ENCODE results near the gene MYL6.
A peak's percentile ranks its signal among the peaks of the same experiment; 100 is the strongest.
"Not testable (repeated sequence)": the region's sequence is repeated elsewhere in the genome, so short reads cannot be mapped to it uniquely, and the experiment has no call there.

Gene MYL6

DNA sequence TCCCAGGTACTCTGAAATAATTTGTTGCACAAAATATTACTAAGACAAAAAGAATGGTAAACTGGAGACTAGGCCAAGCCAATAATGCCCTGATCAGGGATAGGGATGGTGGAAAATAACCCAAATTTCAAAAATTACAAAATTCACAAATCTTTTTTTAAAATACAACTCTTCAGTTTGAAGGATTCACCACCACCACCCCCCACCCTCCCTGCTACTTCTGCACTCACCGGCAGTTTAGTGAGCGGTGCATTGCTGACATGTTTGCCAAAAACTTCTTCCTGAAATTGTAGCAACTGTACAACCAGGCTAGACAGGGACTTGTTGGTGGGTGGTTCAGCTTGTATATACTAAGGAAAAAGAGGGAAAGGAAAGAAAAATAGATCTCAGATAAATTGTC is 28.8 kb downstream of the MYL6 start:
- Histone ChIP-seq H3K36me3 (ENCODE audit: insufficient read depth, low read length) (peaks cover 13% of the 10 kb centered on the region), H3K9me3 (ENCODE audit: control insufficient read depth, insufficient read depth, low read length) (no peaks in the 10 kb centered on the region), H3K4me1 (ENCODE audit: insufficient read depth, low read length) (peaks cover 4% of the 10 kb centered on the region; the same call in 1 of the 2 replicates), H3K9ac (ENCODE audit: low read depth, low read length) (no peak overlapping the region)

DNA sequence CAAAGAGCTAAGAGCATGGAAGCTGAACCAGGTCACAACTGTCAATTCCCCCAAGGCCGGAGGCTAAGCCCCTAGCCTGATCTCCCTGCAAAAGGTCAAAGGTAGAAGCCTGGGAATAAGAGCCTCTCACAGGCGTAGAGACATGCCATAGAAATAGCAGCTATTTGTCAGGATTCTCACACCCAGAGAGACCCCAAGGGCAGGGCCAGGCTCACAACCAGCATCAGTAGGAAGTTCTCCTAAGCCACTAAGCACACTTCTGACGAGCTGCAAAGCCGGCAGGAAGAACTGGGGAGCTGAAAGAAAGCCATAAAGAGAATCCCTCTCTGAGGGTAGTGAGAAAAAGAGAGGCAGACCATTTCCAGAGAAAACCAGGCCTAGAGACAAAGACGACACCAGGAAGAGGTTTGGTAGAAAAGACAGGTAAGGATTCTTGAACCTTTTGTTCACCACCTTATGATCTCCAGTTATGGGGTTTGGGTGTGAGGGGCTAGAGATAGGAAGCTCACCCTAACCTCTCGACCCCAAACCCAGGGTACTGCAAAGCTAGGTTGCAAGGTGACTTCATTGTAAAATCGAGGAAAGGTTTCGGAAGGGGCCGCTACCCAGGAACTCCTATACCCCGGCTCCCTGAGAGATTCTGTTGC is 30.1 kb downstream of the MYL6 start:
- Histone ChIP-seq H3K9me3 (ENCODE audit: control insufficient read depth, insufficient read depth, low read length) (no peaks in the 10 kb centered on the region), H3K9ac (ENCODE audit: low read depth, low read length) (peak overlapping the region; percentile 83), H3K4me1 (ENCODE audit: insufficient read depth, low read length) (peaks cover 4% of the 10 kb centered on the region; the same call in 1 of the 2 replicates), H3K36me3 (ENCODE audit: insufficient read depth, low read length) (peaks cover 12% of the 10 kb centered on the region)

DNA sequence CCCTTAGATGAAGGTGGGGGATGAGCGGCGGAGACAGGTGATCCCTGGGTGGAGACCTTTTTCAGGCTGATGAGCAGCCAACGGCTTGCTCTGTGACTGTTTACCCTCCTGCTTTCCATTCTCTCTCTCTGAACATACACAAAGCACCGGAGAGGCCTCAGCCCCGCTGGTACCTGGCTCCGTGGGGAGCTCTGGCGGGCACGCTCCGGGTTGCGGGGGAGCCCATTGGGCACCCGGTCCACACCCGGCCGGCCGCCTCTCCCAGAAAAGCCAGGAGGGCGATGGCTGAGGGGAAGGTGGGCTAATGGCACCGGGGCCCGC is 30.6 kb downstream of the MYL6 start:
- H3K4me1 ChIP-seq (ENCODE audit: insufficient read depth, low read length) = peaks cover 4% of the 10 kb centered on the region; the same call in 1 of the 2 replicates
- H3K36me3 ChIP-seq (ENCODE audit: insufficient read depth, low read length) = peaks cover 9% of the 10 kb centered on the region
- H3K9me3 ChIP-seq (ENCODE audit: control insufficient read depth, insufficient read depth, low read length) = no peaks in the 10 kb centered on the region
- peak overlapping the region; percentile 83 for H3K9ac ChIP-seq (ENCODE audit: low read depth, low read length)

DNA sequence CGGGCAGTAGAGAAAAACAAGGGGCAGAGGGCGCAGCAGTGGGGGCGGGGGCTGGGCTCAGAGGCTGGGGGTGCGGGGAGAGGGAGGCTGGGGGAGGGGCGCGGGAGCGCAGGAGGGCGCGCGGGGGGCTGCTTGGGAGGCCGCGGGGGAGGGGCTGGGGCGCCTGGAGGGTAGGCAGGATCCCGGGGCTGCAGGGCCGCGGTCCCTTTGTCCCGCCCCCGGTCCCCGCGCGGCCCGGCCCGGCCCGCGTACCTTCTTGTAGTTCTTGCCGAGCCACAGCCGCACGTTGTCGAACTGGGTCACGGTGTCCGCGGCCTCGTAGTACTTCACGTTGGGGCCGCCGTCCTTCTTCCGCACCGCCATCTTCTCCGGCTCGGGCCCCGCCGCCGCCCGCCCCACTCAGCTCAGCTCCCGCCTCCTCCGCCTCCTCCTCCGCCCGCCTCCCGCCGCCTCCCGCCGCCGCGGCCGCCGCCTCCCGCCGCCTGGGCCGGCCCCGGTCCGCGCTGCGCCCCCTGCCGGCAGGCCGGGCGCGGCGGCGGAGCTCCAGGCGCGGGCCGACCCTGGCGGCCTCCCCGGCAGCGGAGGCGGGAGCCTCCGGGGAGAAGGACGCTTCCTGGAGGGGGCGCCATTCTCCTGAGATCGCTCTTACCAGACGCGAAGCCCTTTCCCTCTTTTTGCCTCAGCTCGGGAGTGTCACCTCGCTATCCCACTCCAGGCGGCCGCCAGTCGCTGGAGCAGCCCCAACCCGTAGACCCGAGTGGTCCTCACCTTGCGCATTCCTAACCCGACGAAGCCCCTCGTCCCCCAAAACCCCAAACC is 31.1 kb downstream of the MYL6 start, which contains the start of gene SMARCC2:
Gene SMARCC2, minus strand, starts transcription at position 385 of the 819 bp plus-strand sequence. Its CDS starts 22 bp downstream, at position 363.
- Histone ChIP-seq H3K36me3 (ENCODE audit: insufficient read depth, low read length) (peaks cover 5% of the 10 kb centered on the region), H3K9me3 (ENCODE audit: control insufficient read depth, insufficient read depth, low read length) (no peaks in the 10 kb centered on the region), H3K9ac (ENCODE audit: low read depth, low read length) (peak within 1 kb of the TSS; percentile 89), H3K4me1 (ENCODE audit: insufficient read depth, low read length) (peaks cover 4% of the 10 kb centered on the region; the same call in 1 of the 2 replicates)

DNA sequence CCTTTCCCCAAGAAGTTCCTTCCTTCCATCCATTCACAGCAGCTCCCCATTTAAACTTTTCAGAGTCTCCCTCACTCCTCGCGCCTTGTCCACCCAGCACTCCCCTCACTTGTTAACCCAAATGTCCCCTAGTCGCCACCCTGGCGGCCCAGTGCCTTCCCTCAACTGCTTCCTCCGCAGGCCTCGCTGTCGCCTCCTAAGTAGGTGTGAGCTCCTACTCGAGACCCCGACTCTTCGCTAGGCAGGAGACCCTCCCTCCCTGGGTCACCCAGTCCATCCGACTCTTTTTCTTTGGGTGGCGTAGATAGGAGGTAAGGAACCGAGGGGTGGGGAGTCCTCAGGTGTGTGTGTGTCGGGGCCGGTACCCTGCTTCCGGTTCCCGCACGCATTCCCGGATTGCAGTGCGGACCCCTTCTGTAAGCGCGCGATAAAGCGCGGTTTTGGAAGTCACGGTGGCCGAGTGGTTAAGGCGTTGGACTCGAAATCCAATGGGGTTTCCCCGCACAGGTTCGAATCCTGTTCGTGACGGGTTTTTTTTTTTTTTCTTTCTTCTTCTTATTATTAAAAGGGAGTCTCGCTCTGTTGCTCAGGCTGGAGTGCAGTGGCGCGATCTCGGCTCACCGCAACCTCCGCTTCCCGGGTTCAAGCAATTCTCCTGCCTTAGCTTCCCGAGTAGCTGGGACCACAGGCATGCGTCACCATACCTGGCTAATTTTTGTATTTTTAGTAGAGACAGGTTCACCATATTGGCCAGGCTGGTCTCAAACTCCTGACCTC is 31.9 kb downstream of the MYL6 start:
- H3K9ac ChIP-seq (ENCODE audit: low read depth, low read length) = peak overlapping the region; percentile 89
- H3K9me3 ChIP-seq (ENCODE audit: control insufficient read depth, insufficient read depth, low read length) = no peaks in the 10 kb centered on the region
- peaks cover 4% of the 10 kb centered on the region; the same call in 1 of the 2 replicates for H3K4me1 ChIP-seq (ENCODE audit: insufficient read depth, low read length)
- H3K36me3 ChIP-seq (ENCODE audit: insufficient read depth, low read length) = peaks cover 5% of the 10 kb centered on the region; the same call in 1 of the 2 replicates

DNA sequence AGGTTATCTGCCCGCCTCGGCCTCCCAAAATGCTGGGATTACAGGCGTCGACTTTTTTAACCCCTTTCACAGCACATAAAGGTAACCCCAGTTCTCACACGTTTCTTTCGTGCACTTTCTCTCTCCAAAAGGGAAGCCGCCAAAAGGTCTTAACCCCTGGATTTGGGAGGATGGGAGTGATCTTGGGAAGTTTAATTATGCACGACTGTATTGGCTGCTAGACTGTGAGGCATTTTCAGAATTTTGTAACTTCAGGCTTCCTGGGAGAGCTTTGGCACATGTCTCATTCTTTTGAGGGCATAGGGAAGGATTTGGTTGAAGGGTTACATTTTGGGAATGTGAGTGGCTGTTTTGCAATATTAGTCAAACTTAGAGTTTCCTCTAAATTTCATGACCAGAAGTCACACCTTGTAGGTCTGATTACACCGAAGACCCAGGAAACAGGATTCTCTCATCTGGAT is 32.6 kb downstream of the MYL6 start:
- Histone ChIP-seq H3K9ac (ENCODE audit: low read depth, low read length) (peak overlapping the region; percentile 89), H3K9me3 (ENCODE audit: control insufficient read depth, insufficient read depth, low read length) (no peaks in the 10 kb centered on the region), H3K36me3 (ENCODE audit: insufficient read depth, low read length) (peaks cover 4% of the 10 kb centered on the region; the same call in 1 of the 2 replicates)

DNA sequence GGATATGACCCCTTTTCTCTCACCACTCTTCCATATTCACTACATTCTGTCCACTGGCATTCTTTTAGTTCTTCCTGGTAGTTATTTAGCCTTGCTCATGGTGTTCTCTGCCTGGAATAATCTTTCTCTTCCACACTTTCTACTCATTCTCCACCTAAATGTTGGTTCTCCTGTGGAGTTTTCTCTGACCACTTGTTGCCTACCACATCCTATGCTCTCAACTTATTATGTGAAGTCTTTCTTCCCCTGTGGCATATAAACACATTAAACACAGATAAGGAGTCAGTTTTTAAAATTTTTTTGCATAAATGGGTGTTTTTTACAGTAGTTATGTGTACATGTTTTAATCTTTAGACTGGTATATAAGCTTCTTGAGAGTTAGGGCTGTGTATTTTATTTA is 34.4 kb downstream of the MYL6 start:
- no peak overlapping the region for H3K9ac ChIP-seq (ENCODE audit: low read depth, low read length)
- H3K4me1 ChIP-seq (ENCODE audit: insufficient read depth, low read length) = peaks cover 4% of the 10 kb centered on the region; the same call in 1 of the 2 replicates
- H3K9me3 ChIP-seq (ENCODE audit: control insufficient read depth, insufficient read depth, low read length) = no peaks in the 10 kb centered on the region
- no peaks in the 10 kb centered on the region for H3K36me3 ChIP-seq (ENCODE audit: insufficient read depth, low read length)

More for the DNA sequence above, 32.6 kb downstream of the MYL6 start:
- H3K4me1 ChIP-seq (ENCODE audit: insufficient read depth, low read length) = peaks cover 4% of the 10 kb centered on the region; the same call in 1 of the 2 replicates

DNA sequence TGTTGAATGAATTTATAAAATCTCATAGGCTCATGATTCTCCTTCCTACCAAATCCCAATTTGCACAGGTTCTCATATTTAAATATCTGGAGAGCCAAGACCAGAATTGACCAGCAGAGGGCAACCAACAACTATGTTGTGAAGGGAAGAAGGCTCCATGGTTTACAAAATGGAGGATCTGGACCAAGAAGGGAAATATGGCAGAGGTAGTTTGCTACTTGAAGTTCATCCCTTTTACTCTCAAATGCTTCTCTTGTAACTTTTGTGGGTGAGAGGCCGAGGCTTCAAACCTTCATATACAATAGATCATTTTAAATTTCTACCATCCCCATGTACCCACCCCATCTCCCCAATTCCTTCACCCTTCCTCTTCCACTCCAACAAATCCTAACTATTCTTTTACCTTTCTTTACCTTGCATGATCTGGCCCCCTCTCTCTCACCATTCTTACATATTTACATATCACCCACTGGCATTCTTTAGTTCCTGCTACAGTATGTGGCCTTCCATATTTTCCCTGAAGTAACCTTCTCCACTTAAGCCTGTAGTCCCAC is 34.9 kb downstream of the MYL6 start:
- H3K9ac ChIP-seq (ENCODE audit: low read depth, low read length) = no peak overlapping the region
- H3K36me3 ChIP-seq (ENCODE audit: insufficient read depth, low read length) = no peaks in the 10 kb centered on the region
- H3K9me3 ChIP-seq (ENCODE audit: control insufficient read depth, insufficient read depth, low read length) = no peaks in the 10 kb centered on the region
- H3K4me1 ChIP-seq (ENCODE audit: insufficient read depth, low read length) = peaks cover 2% of the 10 kb centered on the region; the same call in 1 of the 2 replicates

DNA sequence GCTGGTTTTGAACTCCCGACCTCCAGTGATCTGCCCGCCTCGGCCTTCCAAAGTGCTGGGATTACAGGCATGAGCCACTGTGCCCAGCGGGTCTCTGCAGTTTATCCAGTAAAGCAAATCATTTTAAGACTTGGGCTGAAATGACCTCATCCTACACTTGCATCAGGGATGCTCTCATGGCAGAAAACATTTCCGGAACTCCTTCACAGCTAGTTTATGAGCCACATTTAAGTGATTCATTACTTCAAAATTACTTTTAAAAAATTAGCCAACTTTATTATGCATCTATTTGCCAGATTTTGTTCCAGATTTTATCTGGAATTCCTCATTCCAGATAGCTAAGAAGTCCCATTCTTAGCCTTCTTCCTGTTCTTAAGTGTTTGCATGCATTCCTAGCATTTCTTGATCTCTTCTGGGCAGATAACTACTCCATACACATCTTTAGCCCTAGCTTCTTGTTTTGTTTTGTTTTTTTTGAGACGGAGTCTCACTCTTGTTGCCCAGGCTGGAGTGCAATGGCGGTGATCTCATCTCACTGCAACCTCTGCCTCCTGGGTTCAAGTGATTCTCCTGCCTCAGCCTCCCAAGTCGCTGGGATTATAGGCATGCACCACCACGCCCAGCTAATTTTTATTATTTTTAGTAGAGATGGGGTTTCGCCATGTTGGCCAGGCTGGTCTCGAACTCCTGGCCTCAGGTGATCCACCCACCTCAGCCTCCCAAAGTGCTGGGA is 38.8 kb downstream of the MYL6 start:
- not testable (repeated sequence) for H3K9ac ChIP-seq (ENCODE audit: low read depth, low read length); H3K4me1 ChIP-seq (ENCODE audit: insufficient read depth, low read length); H3K9me3 ChIP-seq (ENCODE audit: control insufficient read depth, insufficient read depth, low read length); H3K36me3 ChIP-seq (ENCODE audit: insufficient read depth, low read length)

DNA sequence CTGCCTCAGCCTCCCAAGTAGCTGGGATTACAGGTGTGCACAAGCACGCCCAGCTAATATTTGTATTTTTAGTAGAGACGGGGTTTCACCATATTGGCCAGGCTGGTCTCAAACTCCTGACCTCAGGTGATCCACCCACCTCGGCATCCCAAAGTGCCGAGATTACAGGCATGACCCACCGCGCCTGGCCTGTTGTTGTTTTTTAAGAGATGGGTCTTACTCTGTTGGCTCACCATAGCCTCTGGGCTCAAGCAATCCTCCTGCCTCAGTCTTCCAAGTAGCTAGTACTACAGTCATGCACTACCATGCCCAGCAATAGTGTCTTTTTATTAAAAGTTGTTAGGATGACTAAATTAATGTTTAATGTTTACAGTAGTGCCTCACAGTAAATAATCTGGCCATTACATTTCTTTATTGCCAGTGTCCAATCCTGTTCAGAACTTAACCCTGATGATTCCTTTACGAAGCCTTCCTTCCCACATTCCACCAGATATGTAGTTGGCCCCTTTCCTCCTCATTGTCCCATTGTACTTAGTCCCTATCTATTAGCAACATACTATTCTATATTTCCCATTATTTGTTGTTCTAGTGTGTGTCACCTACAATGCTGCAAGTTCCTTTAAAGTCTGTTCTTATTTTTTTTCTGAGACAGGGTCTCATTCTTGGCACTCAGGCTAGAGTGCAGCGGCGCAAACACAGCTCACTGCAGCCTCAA is 39.9 kb downstream of the MYL6 start:
- Histone ChIP-seq H3K4me1 (ENCODE audit: insufficient read depth, low read length) (peaks cover 9% of the 10 kb centered on the region; the same call in 1 of the 2 replicates), H3K9me3 (ENCODE audit: control insufficient read depth, insufficient read depth, low read length) (no peaks in the 10 kb centered on the region), H3K36me3 (ENCODE audit: insufficient read depth, low read length) (no peaks in the 10 kb centered on the region), H3K9ac (ENCODE audit: low read depth, low read length) (no peak overlapping the region)

DNA sequence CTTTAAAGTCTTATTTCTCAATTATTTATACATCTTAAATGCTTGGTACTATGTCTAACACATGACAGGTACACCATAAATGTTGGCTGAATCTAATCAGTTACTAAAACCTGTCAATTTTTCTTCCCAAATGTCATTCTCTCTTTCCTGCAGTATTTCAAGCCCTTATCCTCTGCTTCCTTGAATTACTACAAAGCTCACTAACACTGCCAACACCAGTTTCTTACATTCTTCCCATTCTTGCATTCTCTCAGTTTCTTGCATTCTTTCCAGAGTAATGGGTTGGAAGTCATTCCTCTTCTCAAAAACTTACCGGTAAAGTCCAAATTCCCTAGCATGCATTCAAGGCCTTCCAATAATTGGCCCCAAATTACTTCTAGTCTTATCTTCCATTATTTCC is 40.7 kb downstream of the MYL6 start:
- no peaks in the 10 kb centered on the region for H3K9me3 ChIP-seq (ENCODE audit: control insufficient read depth, insufficient read depth, low read length)
- no peak overlapping the region for H3K9ac ChIP-seq (ENCODE audit: low read depth, low read length)
- peaks cover 9% of the 10 kb centered on the region; the same call in 1 of the 2 replicates for H3K4me1 ChIP-seq (ENCODE audit: insufficient read depth, low read length)
- no peaks in the 10 kb centered on the region for H3K36me3 ChIP-seq (ENCODE audit: insufficient read depth, low read length)

DNA sequence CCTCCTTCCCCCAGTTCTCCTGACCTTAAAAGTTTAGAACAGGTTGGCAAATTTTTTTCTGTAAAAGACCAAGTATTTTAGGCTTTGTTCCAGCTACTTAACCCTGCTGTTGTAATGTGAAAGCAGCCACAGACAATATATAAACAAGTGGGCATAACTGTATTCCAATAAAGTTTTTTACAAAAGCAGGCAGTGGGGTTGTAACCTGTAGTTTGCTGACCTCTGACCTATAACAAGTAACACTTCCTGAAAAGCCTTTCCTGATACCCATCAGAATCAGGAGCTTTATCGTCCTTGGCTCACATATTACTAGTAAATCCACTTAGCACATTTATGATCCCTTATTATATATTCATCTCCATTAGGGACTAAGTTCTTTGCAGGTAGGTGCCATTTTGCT is 44.2 kb downstream of the MYL6 start:
- Histone ChIP-seq H3K36me3 (ENCODE audit: insufficient read depth, low read length) (peaks cover 8% of the 10 kb centered on the region; the same call in 1 of the 2 replicates), H3K9ac (ENCODE audit: low read depth, low read length) (no peak overlapping the region), H3K4me1 (ENCODE audit: insufficient read depth, low read length) (peaks cover 9% of the 10 kb centered on the region; the same call in 1 of the 2 replicates), H3K9me3 (ENCODE audit: control insufficient read depth, insufficient read depth, low read length) (no peaks in the 10 kb centered on the region)

DNA sequence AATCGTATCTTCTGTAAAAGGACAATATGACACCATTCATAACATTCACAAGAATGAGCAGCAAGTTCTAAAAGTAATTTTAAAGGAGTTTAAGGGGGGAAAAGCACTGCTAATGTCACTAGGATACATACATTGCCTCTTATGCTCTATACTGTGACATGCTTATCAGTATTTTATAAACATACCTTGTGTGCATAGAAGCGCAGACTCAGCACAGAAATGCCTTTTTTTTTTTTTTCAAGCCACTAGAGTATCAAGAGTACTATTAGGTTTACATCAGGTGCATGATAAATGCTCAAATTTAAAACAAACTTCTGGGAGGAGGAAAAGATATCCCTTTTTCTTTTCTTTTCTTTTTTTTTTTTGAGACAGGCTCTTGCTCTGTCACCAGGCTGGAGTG is 44.7 kb downstream of the MYL6 start:
- peaks cover 8% of the 10 kb centered on the region; the same call in 1 of the 2 replicates for H3K36me3 ChIP-seq (ENCODE audit: insufficient read depth, low read length)
- H3K9me3 ChIP-seq (ENCODE audit: control insufficient read depth, insufficient read depth, low read length) = no peaks in the 10 kb centered on the region
- peaks cover 9% of the 10 kb centered on the region; the same call in 1 of the 2 replicates for H3K4me1 ChIP-seq (ENCODE audit: insufficient read depth, low read length)
- no peak overlapping the region for H3K9ac ChIP-seq (ENCODE audit: low read depth, low read length)
